Measurements from ENCODE around the gene RHEX.
"Not testable (repeated sequence)": the region's sequence is repeated elsewhere in the genome, so short reads cannot be mapped to it uniquely, and the experiment has no call there.

Gene RHEX

GRCh38 chr1:206052919-206053610 lies at the start of gene RHEX:
RHEX (plus strand) TSS chr1:206053173; CDS start chr1:206097829, 44,656 bp downstream.
- DNase-seq, result not testable (repeated sequence)

GRCh38 chr1:206003854-206004800 lies 48.8 kb upstream of the RHEX start:
- DNase-seq, result no peak

- DNase-seq, result no peak
Observed at GRCh38 chr1:206004826-206005225, 48.1 kb upstream of the RHEX start.

GRCh38 chr1:206005234-206005633 lies 47.7 kb upstream of the RHEX start:
- DNase-seq, result no peak

GRCh38 chr1:206005778-206006180 lies 47.2 kb upstream of the RHEX start:
- no peak for DNase-seq

- DNase-seq, result no peak
Observed at GRCh38 chr1:206006946-206007345, 46.0 kb upstream of the RHEX start.

- DNase-seq, result no peak
Observed at GRCh38 chr1:206010060-206010459, 42.9 kb upstream of the RHEX start.

GRCh38 chr1:206011057-206011456 lies 41.9 kb upstream of the RHEX start:
- DNase-seq, result no peak

GRCh38 chr1:206012086-206012859 lies 40.7 kb upstream of the RHEX start:
- DNase-seq, result no peak

GRCh38 chr1:206013026-206013795 lies 39.8 kb upstream of the RHEX start:
- DNase-seq, result no peak

- DNase-seq, result no peak
Observed at GRCh38 chr1:206014601-206015000, 38.4 kb upstream of the RHEX start.

GRCh38 chr1:206015071-206015470 lies 37.9 kb upstream of the RHEX start:
- no peak for DNase-seq

- no peak for DNase-seq
Observed at GRCh38 chr1:206020393-206021007, 32.5 kb upstream of the RHEX start.

GRCh38 chr1:206021008-206021625 lies 31.9 kb upstream of the RHEX start:
- DNase-seq, result no peak

GRCh38 chr1:206021626-206022365 lies 31.2 kb upstream of the RHEX start:
- no peak for DNase-seq

- no peak for DNase-seq
Observed at GRCh38 chr1:206022766-206023165, 30.2 kb upstream of the RHEX start.

- no peak for DNase-seq
Observed at GRCh38 chr1:206023695-206024094, 29.3 kb upstream of the RHEX start, which contains the start of gene CTSE. CTSE (minus strand) TSS chr1:206023895; CDS start chr1:206023791, 104 bp downstream.

GRCh38 chr1:206025283-206025820 lies 27.6 kb upstream of the RHEX start:
- DNase-seq, result no peak

GRCh38 chr1:206029484-206029883 lies 23.5 kb upstream of the RHEX start:
- DNase-seq, result no peak

- DNase-seq, result no peak
Observed at GRCh38 chr1:206030191-206030590, 22.8 kb upstream of the RHEX start.

All from cerebellar nuclear complex (tissue), 1 donor.